ENCODE measurements around the gene LMOD3. TPM values are rescaled to one million over a fixed set of nuclear protein-coding genes. Genes with fewer than 3 reads are reported as not detected.

Gene LMOD3
- total and polyA plus RNA-seq, 9 of the 15 experiments (the other 6 are each of a cell fraction or from before 2014, with no cell fraction given) = 0.03 TPM; not detected in 8

DNA sequence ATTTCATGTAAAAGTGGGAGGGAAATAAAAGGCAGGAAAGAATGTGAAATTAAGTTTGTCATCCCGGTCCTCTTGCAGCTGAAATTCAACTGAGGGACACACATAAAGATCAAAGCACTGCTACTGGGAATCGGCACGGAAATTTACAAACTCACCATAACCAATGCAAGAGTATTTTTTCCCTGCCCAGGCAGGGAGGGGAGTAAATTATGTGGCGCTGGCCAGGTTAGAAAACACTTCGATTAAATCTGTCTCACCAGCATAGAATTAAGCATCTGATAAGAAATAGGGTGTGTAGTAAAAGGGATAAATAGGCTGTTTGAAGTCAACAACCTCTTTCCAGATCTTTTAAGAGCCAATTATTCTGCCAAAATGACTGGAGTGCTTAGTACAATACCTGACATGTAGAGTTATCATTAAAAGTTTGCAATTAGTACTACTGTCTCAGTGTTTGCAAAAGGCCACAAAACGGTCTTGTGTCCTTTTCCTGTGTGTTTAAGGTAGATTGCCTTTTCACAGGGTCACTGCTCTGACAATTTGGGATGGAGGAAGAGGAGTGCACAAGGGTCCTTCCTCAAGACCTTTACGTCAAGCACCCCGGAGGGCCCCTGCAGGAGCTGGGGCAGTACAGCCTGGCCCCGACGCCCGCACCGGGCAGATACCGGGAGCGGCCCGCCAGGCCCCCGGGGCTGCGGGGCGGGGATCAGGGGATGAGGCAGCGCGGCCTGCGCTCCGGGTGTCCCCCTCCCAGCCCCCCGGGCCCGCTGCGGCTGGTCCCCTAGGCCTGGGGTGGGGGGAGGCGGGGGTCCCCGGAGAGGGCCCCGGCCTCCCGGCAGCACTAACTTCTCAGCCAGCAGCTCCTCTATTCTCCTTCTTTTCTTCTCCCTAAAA lies 42.9 kb downstream of the LMOD3 start (continued):
- TF ChIP-seq, protein P1, sequence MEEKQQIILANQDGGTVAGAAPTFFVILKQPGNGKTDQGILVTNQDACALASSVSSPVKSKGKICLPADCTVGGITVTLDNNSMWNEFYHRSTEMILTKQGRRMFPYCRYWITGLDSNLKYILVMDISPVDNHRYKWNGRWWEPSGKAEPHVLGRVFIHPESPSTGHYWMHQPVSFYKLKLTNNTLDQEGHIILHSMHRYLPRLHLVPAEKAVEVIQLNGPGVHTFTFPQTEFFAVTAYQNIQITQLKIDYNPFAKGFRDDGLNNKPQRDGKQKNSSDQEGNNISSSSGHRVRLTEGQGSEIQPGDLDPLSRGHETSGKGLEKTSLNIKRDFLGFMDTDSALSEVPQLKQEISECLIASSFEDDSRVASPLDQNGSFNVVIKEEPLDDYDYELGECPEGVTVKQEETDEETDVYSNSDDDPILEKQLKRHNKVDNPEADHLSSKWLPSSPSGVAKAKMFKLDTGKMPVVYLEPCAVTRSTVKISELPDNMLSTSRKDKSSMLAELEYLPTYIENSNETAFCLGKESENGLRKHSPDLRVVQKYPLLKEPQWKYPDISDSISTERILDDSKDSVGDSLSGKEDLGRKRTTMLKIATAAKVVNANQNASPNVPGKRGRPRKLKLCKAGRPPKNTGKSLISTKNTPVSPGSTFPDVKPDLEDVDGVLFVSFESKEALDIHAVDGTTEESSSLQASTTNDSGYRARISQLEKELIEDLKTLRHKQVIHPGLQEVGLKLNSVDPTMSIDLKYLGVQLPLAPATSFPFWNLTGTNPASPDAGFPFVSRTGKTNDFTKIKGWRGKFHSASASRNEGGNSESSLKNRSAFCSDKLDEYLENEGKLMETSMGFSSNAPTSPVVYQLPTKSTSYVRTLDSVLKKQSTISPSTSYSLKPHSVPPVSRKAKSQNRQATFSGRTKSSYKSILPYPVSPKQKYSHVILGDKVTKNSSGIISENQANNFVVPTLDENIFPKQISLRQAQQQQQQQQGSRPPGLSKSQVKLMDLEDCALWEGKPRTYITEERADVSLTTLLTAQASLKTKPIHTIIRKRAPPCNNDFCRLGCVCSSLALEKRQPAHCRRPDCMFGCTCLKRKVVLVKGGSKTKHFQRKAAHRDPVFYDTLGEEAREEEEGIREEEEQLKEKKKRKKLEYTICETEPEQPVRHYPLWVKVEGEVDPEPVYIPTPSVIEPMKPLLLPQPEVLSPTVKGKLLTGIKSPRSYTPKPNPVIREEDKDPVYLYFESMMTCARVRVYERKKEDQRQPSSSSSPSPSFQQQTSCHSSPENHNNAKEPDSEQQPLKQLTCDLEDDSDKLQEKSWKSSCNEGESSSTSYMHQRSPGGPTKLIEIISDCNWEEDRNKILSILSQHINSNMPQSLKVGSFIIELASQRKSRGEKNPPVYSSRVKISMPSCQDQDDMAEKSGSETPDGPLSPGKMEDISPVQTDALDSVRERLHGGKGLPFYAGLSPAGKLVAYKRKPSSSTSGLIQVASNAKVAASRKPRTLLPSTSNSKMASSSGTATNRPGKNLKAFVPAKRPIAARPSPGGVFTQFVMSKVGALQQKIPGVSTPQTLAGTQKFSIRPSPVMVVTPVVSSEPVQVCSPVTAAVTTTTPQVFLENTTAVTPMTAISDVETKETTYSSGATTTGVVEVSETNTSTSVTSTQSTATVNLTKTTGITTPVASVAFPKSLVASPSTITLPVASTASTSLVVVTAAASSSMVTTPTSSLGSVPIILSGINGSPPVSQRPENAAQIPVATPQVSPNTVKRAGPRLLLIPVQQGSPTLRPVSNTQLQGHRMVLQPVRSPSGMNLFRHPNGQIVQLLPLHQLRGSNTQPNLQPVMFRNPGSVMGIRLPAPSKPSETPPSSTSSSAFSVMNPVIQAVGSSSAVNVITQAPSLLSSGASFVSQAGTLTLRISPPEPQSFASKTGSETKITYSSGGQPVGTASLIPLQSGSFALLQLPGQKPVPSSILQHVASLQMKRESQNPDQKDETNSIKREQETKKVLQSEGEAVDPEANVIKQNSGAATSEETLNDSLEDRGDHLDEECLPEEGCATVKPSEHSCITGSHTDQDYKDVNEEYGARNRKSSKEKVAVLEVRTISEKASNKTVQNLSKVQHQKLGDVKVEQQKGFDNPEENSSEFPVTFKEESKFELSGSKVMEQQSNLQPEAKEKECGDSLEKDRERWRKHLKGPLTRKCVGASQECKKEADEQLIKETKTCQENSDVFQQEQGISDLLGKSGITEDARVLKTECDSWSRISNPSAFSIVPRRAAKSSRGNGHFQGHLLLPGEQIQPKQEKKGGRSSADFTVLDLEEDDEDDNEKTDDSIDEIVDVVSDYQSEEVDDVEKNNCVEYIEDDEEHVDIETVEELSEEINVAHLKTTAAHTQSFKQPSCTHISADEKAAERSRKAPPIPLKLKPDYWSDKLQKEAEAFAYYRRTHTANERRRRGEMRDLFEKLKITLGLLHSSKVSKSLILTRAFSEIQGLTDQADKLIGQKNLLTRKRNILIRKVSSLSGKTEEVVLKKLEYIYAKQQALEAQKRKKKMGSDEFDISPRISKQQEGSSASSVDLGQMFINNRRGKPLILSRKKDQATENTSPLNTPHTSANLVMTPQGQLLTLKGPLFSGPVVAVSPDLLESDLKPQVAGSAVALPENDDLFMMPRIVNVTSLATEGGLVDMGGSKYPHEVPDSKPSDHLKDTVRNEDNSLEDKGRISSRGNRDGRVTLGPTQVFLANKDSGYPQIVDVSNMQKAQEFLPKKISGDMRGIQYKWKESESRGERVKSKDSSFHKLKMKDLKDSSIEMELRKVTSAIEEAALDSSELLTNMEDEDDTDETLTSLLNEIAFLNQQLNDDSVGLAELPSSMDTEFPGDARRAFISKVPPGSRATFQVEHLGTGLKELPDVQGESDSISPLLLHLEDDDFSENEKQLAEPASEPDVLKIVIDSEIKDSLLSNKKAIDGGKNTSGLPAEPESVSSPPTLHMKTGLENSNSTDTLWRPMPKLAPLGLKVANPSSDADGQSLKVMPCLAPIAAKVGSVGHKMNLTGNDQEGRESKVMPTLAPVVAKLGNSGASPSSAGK (IDR thresholded peaks at IDR 0.05) = no peak
- TF ChIP-seq TCF7 (IDR thresholded peaks at IDR 0.05; ENCODE audit: borderline replicate concordance) (no peak), BMI1 (IDR thresholded peaks at IDR 0.05; ENCODE audit: low read length) (no peak), TAF7 (tag; IDR thresholded peaks at IDR 0.05) (no peak), GTF2E2 (tag; IDR thresholded peaks at IDR 0.05) (peak; percentile 15; the same call in 1 of the 2 replicates), TAF9B (IDR thresholded peaks at IDR 0.05; ENCODE audit: partially characterized antibody) (peak; percentile 26), ZBTB1 (CRISPR knock-in tag; IDR thresholded peaks at IDR 0.05; ENCODE audit: borderline replicate concordance, low read depth) (no peak)
- TF ChIP-seq, protein P2, sequence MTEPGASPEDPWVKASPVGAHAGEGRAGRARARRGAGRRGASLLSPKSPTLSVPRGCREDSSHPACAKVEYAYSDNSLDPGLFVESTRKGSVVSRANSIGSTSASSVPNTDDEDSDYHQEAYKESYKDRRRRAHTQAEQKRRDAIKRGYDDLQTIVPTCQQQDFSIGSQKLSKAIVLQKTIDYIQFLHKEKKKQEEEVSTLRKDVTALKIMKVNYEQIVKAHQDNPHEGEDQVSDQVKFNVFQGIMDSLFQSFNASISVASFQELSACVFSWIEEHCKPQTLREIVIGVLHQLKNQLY (CRISPR knock-in tag; conservative IDR thresholded peaks at IDR 0.05) = no peak
- TF ChIP-seq, protein P3, sequence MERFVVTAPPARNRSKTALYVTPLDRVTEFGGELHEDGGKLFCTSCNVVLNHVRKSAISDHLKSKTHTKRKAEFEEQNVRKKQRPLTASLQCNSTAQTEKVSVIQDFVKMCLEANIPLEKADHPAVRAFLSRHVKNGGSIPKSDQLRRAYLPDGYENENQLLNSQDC (CRISPR knock-in tag; IDR thresholded peaks at IDR 0.05) = no peak
- TF ChIP-seq, protein P4, sequence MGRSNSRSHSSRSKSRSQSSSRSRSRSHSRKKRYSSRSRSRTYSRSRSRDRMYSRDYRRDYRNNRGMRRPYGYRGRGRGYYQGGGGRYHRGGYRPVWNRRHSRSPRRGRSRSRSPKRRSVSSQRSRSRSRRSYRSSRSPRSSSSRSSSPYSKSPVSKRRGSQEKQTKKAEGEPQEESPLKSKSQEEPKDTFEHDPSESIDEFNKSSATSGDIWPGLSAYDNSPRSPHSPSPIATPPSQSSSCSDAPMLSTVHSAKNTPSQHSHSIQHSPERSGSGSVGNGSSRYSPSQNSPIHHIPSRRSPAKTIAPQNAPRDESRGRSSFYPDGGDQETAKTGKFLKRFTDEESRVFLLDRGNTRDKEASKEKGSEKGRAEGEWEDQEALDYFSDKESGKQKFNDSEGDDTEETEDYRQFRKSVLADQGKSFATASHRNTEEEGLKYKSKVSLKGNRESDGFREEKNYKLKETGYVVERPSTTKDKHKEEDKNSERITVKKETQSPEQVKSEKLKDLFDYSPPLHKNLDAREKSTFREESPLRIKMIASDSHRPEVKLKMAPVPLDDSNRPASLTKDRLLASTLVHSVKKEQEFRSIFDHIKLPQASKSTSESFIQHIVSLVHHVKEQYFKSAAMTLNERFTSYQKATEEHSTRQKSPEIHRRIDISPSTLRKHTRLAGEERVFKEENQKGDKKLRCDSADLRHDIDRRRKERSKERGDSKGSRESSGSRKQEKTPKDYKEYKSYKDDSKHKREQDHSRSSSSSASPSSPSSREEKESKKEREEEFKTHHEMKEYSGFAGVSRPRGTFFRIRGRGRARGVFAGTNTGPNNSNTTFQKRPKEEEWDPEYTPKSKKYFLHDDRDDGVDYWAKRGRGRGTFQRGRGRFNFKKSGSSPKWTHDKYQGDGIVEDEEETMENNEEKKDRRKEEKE (IDR thresholded peaks at IDR 0.05; ENCODE audit: borderline replicate concordance in 1 of 2, control insufficient read depth in 1 of 2, low read depth in 2 of 2, low read length in 1 of 2) = 0 out of 4 replicates have a peak, but pooled peaks of 1 of the 2 experiments have one; percentile 53

Data from K562 (cell line).